ENCODE results near the gene SLC22A7. TPM values are rescaled to one million over a fixed set of nuclear protein-coding genes. Genes with fewer than 3 reads are reported as not detected.

SLC22A7 gene
- total and polyA plus RNA-seq, 2 donors (not counting 1 experiment from before 2014, with no cell fraction given): not detected

DNA sequence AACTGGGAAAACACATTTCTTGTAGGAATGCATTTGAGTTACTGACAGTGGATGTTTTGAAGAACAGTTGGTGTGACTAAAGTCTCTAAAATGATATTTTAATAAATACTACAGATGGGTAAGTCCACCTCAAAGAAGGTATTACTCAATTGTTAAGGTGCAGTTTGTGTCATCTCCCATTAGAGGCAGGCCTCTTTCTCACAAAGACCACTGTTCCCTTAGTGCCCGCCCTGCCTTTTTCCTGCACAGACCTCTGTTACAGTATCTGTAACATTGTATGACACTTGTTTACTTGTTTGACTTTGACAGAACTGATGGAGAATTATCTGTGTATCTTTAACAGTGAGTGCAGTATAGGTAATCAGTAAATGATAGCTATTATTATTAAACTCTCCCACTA, 15.8 kb downstream of the SLC22A7 start:
- CTCF ChIA-PET: interaction anchor here (0.7 to 2.0 kb wide), 8 partner anchors 9 to 90 kb away, joined by 3 to 10 read pairs (median 3); no protein-coding TSS in a partner anchor
- POLR2A ChIA-PET: no interaction called here
- no peak overlapping the region for H2AFZ ChIP-seq (ENCODE audit: insufficient read depth, low read depth, low read length, poor library complexity, severe bottlenecking)

GRCh38 chr6:43318011-43318410, 20.0 kb downstream of the SLC22A7 start:
- peak overlapping the region; percentile 95 for H3K27ac Mint-ChIP-seq
- ATAC-seq (ENCODE audit: low read depth): peak; percentile 51
- intact Hi-C loops (cut with micrococcal nuclease): no loop called here

More for the DNA sequence above, 15.8 kb downstream of the SLC22A7 start:
- H4K20me1 ChIP-seq (ENCODE audit: control insufficient read depth, insufficient read depth, low read length, poor library complexity, severe bottlenecking): no peaks in the 10 kb centered on the region
- H3K27me3 ChIP-seq (replicated peaks in 1 of 4; ENCODE audit: control extremely low read depth in 1 of 4, control insufficient read depth in 3 of 4, insufficient read depth in 4 of 4, low read length in 3 of 4): no peaks in the 10 kb centered on the region
- H3K4me2 ChIP-seq (replicated peaks; ENCODE audit: low read depth, low read length, poor library complexity, severe bottlenecking): no peak overlapping the region
- H3K27ac ChIP-seq (ENCODE audit: low read length in 2 of 2): no peak overlapping the region
- H3K27ac Mint-ChIP-seq: peak overlapping the region; percentile 23
- H3K36me3 ChIP-seq (replicated peaks in 1 of 2; ENCODE audit: control extremely low read depth in 1 of 2, control insufficient read depth in 1 of 2, extremely low read depth in 1 of 2, insufficient read depth in 2 of 2, low read length in 1 of 2): peaks cover 0 to 2% of the 10 kb centered on the region in 2 experiments
- no peak overlapping the region for H3K9ac ChIP-seq (ENCODE audit: low read length)
- ATAC-seq (ENCODE audit: low read depth): no peak
- H3K9me3 Mint-ChIP-seq (ENCODE audit: insufficient read depth): peaks cover 2% of the 10 kb centered on the region
- H3K4me3 Mint-ChIP-seq: no peak overlapping the region
- intact Hi-C loops (cut with micrococcal nuclease): loop anchor here (2.0 to 5.0 kb wide), 2 partner anchors 53 to 69 kb away; partner anchors contain the start of gene ZNF318
- no peak overlapping the region for H3K4me3 ChIP-seq (ENCODE audit: control extremely low read depth in 1 of 5, extremely low read depth in 1 of 5, insufficient read depth in 1 of 5, low read depth in 2 of 5, low read length in 4 of 5)
- peaks cover 68 to 69% of the 10 kb centered on the region in 2 donors for H3K4me1 ChIP-seq (ENCODE audit: control insufficient read depth in 2 of 2, insufficient read depth in 2 of 2, low read length in 2 of 2)
- no peak for DNase-seq
- peaks cover 81% of the 10 kb centered on the region for H3K4me1 Mint-ChIP-seq
- H3K9me3 ChIP-seq (ENCODE audit: control extremely low read depth in 1 of 3, control insufficient read depth in 2 of 3, insufficient read depth in 1 of 3, low read length in 2 of 3): peaks cover 0 to 7% (median 0%) of the 10 kb centered on the region in 3 donors
- TF ChIP-seq, protein P1, sequence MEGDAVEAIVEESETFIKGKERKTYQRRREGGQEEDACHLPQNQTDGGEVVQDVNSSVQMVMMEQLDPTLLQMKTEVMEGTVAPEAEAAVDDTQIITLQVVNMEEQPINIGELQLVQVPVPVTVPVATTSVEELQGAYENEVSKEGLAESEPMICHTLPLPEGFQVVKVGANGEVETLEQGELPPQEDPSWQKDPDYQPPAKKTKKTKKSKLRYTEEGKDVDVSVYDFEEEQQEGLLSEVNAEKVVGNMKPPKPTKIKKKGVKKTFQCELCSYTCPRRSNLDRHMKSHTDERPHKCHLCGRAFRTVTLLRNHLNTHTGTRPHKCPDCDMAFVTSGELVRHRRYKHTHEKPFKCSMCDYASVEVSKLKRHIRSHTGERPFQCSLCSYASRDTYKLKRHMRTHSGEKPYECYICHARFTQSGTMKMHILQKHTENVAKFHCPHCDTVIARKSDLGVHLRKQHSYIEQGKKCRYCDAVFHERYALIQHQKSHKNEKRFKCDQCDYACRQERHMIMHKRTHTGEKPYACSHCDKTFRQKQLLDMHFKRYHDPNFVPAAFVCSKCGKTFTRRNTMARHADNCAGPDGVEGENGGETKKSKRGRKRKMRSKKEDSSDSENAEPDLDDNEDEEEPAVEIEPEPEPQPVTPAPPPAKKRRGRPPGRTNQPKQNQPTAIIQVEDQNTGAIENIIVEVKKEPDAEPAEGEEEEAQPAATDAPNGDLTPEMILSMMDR (IDR thresholded peaks at IDR 0.05): no peak
- no peak for TF ChIP-seq EZH2 (IDR thresholded peaks at IDR 0.05; ENCODE audit: borderline replicate concordance, insufficient read depth, low read depth, low read length, poor library complexity, severe bottlenecking)
- WGBS (ENCODE audit: insufficient coverage): no CpG with 5 or more reads among the region's 1 CpG
- peaks cover 7% of the 10 kb centered on the region for H3K79me2 ChIP-seq (ENCODE audit: control insufficient read depth, insufficient read depth, low read length)
- no peaks in the 10 kb centered on the region for H3K27me3 Mint-ChIP-seq

More at GRCh38 chr6:43318011-43318410, 20.0 kb downstream of the SLC22A7 start:
- no peaks in the 10 kb centered on the region for H4K20me1 ChIP-seq (ENCODE audit: control insufficient read depth, insufficient read depth, low read length, poor library complexity, severe bottlenecking)
- Mint-ChIP-seq H3K9me3 (ENCODE audit: insufficient read depth) (no peaks in the 10 kb centered on the region), H3K4me3 (peak overlapping the region; percentile 79), H3K4me1 (peaks cover 81% of the 10 kb centered on the region), H3K27me3 (no peaks in the 10 kb centered on the region)
- no peak overlapping the region for H2AFZ ChIP-seq (ENCODE audit: insufficient read depth, low read depth, low read length, poor library complexity, severe bottlenecking)
- H3K4me1 ChIP-seq (ENCODE audit: control insufficient read depth in 2 of 2, insufficient read depth in 2 of 2, low read length in 2 of 2): peaks cover 60 to 69% of the 10 kb centered on the region in 2 donors
- H3K36me3 ChIP-seq (replicated peaks in 1 of 2; ENCODE audit: control extremely low read depth in 1 of 2, control insufficient read depth in 1 of 2, extremely low read depth in 1 of 2, insufficient read depth in 2 of 2, low read length in 1 of 2): peaks cover 0 to 2% of the 10 kb centered on the region in 2 experiments
- ChIA-PET CTCF (interaction anchor here (1.0 to 5.3 kb wide), 6 partner anchors 9 to 189 kb away, joined by 3 to 36 read pairs (median 3); partner anchors contain the start of gene CRIP3), POLR2A (interaction anchor here (0.6 to 1.5 kb wide), 2 partner anchors 9 to 139 kb away, joined by 4 read pairs; partner anchors contain the start of gene CRIP3)
- H3K9ac ChIP-seq (ENCODE audit: low read length): no peak overlapping the region
- no CpG with 5 or more reads among the region's 2 CpGs for WGBS (ENCODE audit: insufficient coverage)
- TF ChIP-seq, protein P1 (IDR thresholded peaks at IDR 0.05): no peak
- TF ChIP-seq EZH2 (IDR thresholded peaks at IDR 0.05; ENCODE audit: borderline replicate concordance, insufficient read depth, low read depth, low read length, poor library complexity, severe bottlenecking): no peak
- peak overlapping the region in 1 of 5 experiments; percentile 8 for H3K4me3 ChIP-seq (ENCODE audit: control extremely low read depth in 1 of 5, extremely low read depth in 1 of 5, insufficient read depth in 1 of 5, low read depth in 2 of 5, low read length in 4 of 5)
- DNase-seq: peak; percentile 71
- H3K27me3 ChIP-seq (replicated peaks in 1 of 4; ENCODE audit: control extremely low read depth in 1 of 4, control insufficient read depth in 3 of 4, insufficient read depth in 4 of 4, low read length in 3 of 4): no peaks in the 10 kb centered on the region
- H3K9me3 ChIP-seq (ENCODE audit: control extremely low read depth in 1 of 3, control insufficient read depth in 2 of 3, insufficient read depth in 1 of 3, low read length in 2 of 3): no peaks in the 10 kb centered on the region
- peaks cover 5% of the 10 kb centered on the region for H3K79me2 ChIP-seq (ENCODE audit: control insufficient read depth, insufficient read depth, low read length)
- peak overlapping the region; percentile 76 to 83 for H3K27ac ChIP-seq (ENCODE audit: low read length in 2 of 2)
- peak overlapping the region; percentile 45 for H3K4me2 ChIP-seq (replicated peaks; ENCODE audit: low read depth, low read length, poor library complexity, severe bottlenecking)

Measured in B cell (primary cell).